Erythroblast (primary cell): Measurements from ENCODE around the gene OR3A1.
"Not testable (repeated sequence)": the region's sequence is repeated elsewhere in the genome, so short reads cannot be mapped to it uniquely, and the experiment has no call there.

Experiments used
- DNase-seq, 2 experiments: peaks; one replicate each; lab custom pipeline; 2025; lab: John Stamatoyannopoulos, UW
- GATA1 ChIP-seq: IDR thresholded peaks from 2 replicates; pipeline ENCODE4 v1.6.1; 2011; ENCODE audit warnings: low read depth, mild to moderate bottlenecking, control low read depth, low read length, moderate library complexity
- POLR2A ChIP-seq: IDR thresholded peaks from 2 replicates; pipeline ENCODE4 v1.6.1; 2011; ENCODE audit warnings: mild to moderate bottlenecking, low read length

OR3A1 gene, protein sequence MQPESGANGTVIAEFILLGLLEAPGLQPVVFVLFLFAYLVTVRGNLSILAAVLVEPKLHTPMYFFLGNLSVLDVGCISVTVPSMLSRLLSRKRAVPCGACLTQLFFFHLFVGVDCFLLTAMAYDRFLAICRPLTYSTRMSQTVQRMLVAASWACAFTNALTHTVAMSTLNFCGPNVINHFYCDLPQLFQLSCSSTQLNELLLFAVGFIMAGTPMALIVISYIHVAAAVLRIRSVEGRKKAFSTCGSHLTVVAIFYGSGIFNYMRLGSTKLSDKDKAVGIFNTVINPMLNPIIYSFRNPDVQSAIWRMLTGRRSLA

DNA sequence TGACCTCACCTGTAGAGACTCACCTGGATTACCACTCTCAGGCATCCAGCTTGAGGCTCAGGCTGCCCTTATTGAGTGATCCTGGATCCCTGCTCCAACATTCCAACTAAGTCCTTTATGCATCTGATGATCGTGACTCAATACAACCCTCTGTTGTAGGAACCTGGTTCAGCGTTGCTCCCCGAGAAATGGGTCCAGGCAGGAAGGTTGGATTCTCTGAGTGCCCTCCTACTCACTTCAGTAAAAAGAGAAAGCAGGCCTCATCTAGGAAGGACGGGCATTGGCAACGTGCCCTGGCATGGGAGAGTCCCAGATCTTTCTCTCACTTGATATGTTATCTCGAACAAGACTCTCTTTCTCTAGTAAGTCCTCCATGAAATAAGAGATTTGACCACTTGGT lies at the start of gene OR3A1:
OR3A1 (minus strand) TSS at position 101 of the 400 bp plus-strand sequence. CDS start 5,778 bp downstream, outside the sequence.
- TF ChIP-seq GATA1 (no peak), POLR2A (no peak)
- DNase-seq, result no peak

DNA sequence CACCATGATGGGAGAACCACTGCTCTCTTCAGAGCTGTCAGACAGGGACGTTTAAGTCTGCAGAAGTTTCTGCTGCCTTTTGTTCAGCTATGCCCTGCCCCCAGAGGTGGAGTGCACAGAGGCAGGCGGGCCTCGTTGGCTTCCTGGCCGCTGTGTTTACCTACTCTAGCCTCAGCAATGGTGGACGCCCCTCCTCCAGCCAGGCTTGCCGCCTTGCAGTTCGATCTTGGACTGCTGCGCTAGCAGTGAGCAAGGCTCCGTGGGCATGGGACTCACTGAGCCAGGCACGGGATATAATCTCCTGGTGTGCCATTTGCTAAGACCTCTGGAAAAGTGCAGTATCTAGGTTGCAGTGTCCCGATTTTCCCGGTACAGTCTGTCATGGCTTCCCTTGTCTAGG lies 44.6 kb upstream of the OR3A1 start:
- DNase-seq, result not testable (repeated sequence)

DNA sequence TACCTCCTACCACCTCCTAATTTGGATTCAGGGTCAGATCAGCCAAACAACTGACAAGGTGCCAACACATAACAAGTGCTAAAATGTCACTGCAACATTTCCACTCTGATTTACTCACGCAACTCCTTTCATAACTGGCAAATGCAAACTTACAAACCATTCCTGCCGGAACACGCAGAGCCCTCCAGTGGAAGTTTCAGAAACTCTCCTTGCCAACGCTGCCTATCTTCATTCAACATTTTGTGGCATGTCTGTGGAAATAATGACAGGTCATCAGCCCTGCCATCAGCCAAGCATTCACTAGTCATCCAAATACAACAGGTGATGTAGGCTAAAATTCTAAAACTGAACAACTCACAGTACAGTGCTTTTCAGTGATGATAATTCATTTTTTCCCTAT lies 37.7 kb upstream of the OR3A1 start:
- no peak for DNase-seq
- TF ChIP-seq GATA1, result no peak
- no peak for TF ChIP-seq POLR2A

DNA sequence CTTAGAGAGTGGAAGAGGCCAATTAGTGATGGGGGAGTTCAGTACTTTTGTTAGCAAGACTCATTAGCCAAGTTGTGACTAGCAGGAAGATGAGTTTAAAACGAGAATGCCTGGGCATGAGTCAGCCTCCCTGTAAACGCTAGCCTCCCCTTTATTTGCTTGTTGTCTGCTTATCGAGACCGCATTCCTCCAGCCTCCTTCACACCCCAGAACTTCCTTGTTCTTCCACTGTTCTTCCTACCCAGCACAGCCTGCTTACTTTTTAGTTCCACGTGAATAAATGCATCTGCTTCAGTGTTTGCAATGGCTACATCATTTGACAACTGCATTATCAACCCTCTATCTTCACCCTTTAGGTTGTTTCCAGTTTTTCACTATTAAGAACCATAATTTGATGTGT lies 20.2 kb upstream of the OR3A1 start:
- no peak for DNase-seq
- TF ChIP-seq GATA1 (no peak), POLR2A (no peak)

DNA sequence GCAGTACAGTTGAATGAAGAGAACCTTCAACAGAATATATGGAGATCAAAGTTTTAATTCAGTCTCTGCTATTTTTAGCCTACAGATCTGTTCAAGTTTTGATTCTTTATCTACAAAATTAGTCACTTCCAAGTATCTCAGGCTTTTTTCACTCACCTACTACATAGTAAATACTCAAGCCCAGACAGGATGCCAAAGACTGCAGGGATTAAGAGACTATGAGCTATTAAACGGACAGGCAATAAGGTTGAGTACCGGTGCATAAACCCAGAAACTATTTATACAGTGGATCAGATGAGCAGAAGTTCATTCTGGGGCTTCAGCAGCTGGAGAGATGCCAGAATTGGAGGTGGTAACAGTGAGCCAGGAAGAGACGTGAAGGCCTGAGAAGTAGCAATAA lies 18.7 kb upstream of the OR3A1 start:
- no peak for DNase-seq
- TF ChIP-seq POLR2A (no peak), GATA1 (no peak)

DNA sequence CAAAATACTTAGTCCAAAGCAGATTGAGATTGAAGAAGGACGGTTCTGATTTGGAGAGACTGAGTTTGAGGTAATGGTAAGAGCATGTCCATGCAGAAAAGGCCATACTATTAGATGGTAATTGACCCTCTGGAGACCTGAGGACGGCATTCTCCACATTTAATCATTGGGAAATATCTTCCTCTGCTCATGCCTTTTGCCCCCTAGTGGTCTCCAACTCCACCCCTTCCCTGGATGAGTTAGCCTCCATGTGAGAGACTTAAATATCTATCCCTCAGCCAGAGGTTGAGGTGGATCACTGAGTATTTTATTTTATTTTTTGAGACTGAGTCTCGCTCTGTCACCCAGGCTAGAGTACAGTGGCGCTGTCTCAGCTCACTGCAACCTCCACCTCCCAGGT lies 10.4 kb upstream of the OR3A1 start:
- no peak for TF ChIP-seq GATA1
- no peak for TF ChIP-seq POLR2A
- no peak for DNase-seq

DNA sequence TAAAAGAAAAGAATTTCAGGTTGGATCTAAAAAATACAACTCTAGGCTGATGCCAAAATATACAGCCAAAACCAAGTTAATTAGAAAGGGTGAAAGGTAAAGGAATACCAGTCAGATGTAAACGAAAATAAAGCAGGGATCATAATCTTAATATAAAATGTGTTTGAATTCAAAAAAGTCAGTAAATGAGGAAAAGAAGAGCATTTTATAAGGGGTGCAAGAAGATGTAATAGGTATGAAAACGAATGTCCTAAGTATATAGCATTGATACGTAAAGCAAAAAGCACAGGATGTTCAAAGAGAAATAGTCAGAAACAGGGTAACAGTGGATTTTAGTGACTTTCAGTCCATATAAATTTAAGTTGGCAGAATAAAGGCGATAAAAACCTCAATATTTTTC lies 2.5 kb downstream of the OR3A1 start:
- no peak for DNase-seq
- TF ChIP-seq POLR2A (no peak), GATA1 (no peak)

DNA sequence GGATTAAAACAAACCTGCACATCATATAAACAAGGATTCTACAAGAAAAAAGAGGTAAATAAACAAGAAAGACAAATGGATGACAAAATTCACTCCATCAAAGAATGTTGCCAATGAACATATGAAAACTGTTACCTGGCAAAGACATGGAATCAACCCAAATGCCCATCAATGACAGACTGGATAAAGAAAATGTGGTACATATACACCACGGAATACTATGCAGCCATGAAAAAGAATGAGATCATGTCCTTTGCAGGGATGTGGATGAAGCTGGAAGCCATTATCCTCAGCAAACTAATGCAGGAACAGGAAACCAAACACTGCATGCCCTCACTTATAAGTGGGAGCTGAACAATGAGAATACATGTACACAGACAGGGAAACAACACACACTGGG lies 4.6 kb downstream of the OR3A1 start:
- not testable (repeated sequence) for DNase-seq

DNA sequence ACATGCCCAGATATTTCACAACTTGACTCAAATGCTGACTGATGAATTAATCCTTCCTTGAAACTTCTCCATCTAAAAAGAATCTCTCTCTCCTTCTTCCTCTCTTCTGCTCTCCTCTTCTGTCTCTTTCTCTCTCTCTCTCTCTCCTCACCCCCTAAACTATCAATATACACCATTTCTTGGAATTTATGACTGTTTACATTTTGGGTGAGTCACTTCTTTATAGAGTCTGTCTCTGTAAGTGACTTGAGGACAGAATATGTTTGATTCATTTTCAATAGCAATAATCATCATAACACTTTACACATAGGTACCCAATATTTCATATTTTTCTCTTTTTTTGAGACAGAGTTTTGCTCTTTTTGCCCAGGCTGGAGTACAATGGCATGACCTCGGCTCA lies 15.3 kb downstream of the OR3A1 start:
- DNase-seq, result no peak
- TF ChIP-seq POLR2A, result no peak
- no peak for TF ChIP-seq GATA1

DNA sequence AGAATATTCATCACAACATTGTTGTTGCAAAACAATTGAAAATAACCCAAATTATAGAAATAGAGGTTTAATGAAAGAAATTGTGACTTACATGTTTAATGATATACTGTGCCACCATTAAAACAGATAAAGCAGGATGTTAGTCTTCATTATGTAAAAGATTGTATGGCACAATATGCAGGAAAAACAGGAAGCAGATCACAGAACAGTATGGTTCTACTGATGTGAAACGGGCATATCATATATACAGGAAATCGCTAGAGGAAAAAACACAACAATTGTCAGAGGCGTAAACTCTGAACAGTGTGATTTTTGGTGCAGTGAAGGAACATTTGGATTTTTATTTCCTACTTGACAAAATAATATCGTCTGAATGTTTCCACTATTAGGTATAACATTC lies 22.0 kb downstream of the OR3A1 start:
- no peak for TF ChIP-seq POLR2A
- TF ChIP-seq GATA1, result no peak
- DNase-seq, result no peak

DNA sequence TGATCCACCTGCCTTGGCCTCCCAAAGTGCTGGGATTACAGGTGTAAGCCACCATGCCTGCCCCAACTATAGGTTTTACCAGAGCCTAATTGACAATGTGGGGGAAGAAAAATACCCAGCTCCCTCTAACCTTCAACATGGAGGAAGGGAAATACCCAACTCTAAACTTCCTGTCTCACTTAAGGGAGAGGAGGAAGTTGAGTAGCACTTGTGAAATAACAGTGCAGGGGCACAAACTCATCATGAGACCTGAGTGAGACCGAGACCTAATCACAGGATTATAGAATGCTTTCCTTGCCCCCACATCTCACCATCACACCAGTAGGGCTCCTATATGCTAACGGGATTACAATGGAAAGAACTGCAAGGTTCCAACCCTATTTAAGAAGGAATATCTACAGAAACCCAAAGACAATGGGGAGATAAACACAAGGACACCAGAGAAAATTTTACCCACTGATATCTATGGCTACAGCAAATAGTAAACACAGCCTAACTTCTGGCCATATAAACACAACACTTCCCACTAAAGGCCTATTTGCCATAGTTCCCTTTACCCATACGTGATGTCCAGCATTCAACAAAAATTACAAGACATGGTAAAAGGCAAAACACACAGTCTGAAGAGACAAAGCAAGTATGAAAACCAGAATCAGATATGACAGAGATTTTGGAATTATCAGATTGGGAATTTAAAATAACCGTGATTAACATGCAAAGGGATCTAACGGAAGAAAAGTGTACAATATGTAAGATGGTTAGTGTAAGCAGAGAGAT lies 26.9 kb downstream of the OR3A1 start:
- no peak for DNase-seq
- no peak for TF ChIP-seq GATA1
- no peak for TF ChIP-seq POLR2A

DNA sequence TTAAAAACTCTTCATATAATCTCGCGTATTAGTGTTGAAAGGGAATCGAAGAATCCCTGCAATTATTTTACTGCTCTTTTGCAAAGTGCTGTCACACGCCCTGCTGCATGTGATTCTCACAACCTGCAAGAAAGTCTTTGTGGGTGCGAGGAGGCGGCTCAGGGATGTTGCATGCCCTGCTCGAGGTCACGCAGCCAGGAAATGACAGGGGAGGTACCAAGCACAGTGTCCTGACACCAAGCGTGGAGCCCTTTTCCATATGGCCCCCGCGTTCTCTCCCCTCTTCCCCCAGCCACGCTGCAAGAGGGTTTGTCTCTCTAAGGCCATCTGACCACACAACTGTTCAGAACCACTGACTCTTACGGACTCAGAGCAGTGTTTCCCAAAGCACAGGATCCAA lies 37.6 kb downstream of the OR3A1 start:
- TF ChIP-seq GATA1, result no peak
- TF ChIP-seq POLR2A, result no peak
- no peak for DNase-seq

DNA sequence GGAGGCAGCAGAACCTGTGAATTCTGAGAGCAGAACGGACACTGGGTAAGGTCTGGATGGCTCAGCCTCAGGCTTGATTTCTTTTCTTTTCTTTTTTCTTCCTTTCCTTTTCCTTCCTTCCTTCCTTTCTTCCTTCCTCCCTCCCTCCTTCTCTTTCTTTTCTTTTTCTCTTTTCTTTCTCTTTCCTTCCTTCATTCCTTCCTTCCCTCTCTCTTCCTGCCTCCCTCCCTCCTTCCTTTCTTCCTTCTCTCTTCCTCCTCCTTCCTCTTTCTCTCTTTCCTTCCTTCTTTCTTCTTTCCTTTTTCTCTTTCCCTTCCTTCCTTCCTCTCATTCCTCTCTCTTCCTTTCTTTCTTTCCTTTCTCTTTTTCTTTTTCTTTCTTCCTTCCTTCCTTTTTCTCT lies 38.0 kb downstream of the OR3A1 start:
- TF ChIP-seq POLR2A (no peak), GATA1 (no peak)

DNA sequence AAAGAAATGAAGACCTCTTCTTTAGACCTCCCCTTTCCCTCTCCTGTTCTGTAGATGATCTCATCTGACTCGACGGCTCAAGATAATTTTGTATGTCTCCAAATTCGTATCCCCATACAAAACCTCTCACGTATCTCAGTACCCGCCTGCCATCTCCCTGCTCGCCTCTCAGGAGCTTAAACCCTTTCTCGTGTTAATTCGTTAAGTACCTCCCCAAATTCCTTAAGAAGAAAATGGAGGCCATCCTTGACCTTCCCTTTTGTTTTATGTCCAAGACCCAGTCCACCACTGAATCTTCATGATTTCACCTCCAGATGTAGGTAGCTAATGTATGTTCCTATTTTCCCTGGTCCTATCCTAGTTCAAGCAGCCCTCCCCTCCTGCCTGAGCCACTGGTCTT lies 41.6 kb downstream of the OR3A1 start:
- TF ChIP-seq GATA1, result no peak
- no peak for TF ChIP-seq POLR2A
- no peak for DNase-seq

More for the DNA sequence above, 38.0 kb downstream of the OR3A1 start:
- no peak for DNase-seq

DNA sequence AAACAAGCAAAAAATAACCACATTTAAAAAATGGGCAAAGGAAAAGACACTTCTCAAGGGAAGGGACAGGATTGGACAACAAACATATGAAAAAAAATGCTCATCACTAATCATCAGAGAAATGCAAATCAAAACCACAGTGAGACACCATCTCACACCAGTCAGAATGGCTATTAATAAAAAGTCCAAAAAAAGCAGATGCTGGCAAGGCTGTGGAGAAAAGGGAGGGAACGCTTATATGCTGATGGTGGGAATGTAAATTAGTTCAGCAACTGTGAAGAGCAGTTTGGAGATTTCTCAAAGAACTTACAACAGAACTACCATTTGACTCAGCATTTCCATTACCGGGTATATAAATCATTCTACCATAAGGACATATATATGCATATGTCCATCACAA lies 49.1 kb downstream of the OR3A1 start:
- DNase-seq, result not testable (repeated sequence)

DNA sequence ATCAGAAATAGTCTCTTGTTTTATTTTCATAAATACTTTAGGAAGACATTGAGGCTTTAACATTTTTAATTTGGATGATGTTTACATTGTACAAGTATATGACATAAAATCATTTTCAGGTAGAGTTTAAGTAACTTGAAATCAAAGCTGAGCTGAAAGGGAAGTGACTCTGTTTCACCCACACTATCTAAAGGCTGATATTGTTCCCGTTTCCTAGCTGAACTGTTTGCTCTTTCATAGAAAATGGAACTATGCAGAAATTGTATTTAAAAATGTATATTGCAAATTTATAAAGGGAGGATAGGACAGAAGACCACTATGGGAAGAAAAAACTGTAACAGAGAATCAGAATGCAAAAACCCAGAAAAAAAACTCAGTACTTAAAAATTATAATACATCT lies 53.3 kb downstream of the OR3A1 start:
- not testable (repeated sequence) for DNase-seq

DNA sequence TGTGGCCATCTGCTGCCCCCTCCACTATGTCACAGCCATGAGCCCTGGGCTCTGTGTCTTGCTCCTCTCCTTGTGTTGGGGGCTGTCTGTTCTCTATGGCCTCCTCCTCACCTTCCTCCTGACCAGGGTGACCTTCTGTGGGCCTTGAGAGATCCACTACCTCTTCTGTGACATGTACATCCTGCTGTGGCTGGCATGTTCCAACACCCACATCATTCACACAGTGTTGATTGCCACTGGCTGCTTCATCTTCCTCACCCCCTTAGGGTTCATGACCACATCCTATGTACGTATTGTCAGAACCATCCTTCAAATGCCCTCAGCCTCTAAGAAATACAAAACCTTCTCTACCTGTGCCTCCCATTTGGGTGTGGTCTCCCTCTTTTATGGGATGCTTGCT lies 57.1 kb downstream of the OR3A1 start:
- DNase-seq, result not testable (repeated sequence)
